Body of pancreas (tissue), 4 donors: ENCODE results near the gene AGBL3.

Experiments
- CTCF ChIP-seq, 7 experiments: fragments of 450-650 bp in 4 of 7; fragments of 200-600 bp in 3 of 7; sonication (generic) in 3 of 7; IDR thresholded peaks; one replicate each; pipeline ENCODE4 v1.5.1; 2016 to 2019; ENCODE audit warnings: antibody characterized with exemption in 7 of 7
- POLR2A ChIP-seq, 3 donors: fragments of 450-650 bp; IDR thresholded peaks; one replicate each; pipeline ENCODE4 v1.6.1; 2016; ENCODE audit warnings: antibody characterized with exemption in 3 of 3, mild to moderate bottlenecking in 2 of 3

- TF ChIP-seq CTCF (IDR thresholded peaks at IDR 0.05) = no peak
- no peak for TF ChIP-seq POLR2A (IDR thresholded peaks at IDR 0.05)
Measured at GRCh38 chr7:135128931-135129330, 142.6 kb downstream of the AGBL3 start.
